H1 (cell line): ENCODE results near the gene TMEM245. TPM values are rescaled to one million over a fixed set of nuclear protein-coding genes. Genes with fewer than 3 reads are reported as not detected.

Experiments used
- CTCF ChIA-PET: fragments of 300-600 bp; sonication (Branson Sonifier 250); formaldehyde crosslinking; loops from one replicate; lab custom pipeline; 2021; ENCODE audit not compliant: partially characterized antibody; lab: Charles Lee
- POLR2A ChIA-PET: fragments of 300-600 bp; sonication (Branson Sonifier 250); formaldehyde crosslinking; loops from one replicate; lab custom pipeline; 2021; ENCODE audit warnings: inconsistent platforms; ENCODE audit not compliant: partially characterized antibody; lab: Charles Lee
- DNase-seq, 2 experiments: peaks; one replicate each; pipeline versions ENCODE4 v3.0.0 to v3.0.0-alpha.2; 2010 to 2022; ENCODE audit warnings: low spot score in 2 of 2, low read depth in 1 of 2, mixed read lengths in 1 of 2
- FAIRE-seq: peaks from 2 replicates; lab custom pipeline; 2011; peaks lifted over from hg19 to GRCh38; lab: Jason Lieb, UNC
- H2AFZ ChIP-seq: 2 replicates; pipeline ENCODE4 v1.8.1; 2012; ENCODE audit warnings: low read length, inconsistent platforms
- H2AK5ac ChIP-seq: 2 replicates; pipeline ENCODE4 v1.6.1; 2013; ENCODE audit warnings: low read depth, low read length
- H2BK120ac ChIP-seq: replicated peaks from 2 replicates; pipeline ENCODE3; 2013; ENCODE audit warnings: low read depth, low read length, inconsistent platforms
- H2BK12ac ChIP-seq: 2 replicates; pipeline ENCODE4 v1.6.1; 2013; ENCODE audit warnings: low read depth, low read length
- H2BK15ac ChIP-seq: 2 replicates; pipeline ENCODE4 v1.6.1; 2013; ENCODE audit warnings: low read length
- H2BK20ac ChIP-seq: 2 replicates; pipeline ENCODE4 v1.6.1; 2013; ENCODE audit warnings: low read length
- H2BK5ac ChIP-seq: 2 replicates; pipeline ENCODE4 v1.6.1; 2013; ENCODE audit warnings: low read depth, low read length
- H3K14ac ChIP-seq: 2 replicates; pipeline ENCODE4 v1.6.1; 2013; ENCODE audit warnings: inconsistent platforms; ENCODE audit not compliant: insufficient read length
- H3K18ac ChIP-seq: 2 replicates; pipeline ENCODE4 v1.6.1; 2013; ENCODE audit warnings: low read length; ENCODE audit errors: extremely low read depth
- H3K23ac ChIP-seq: 2 replicates; pipeline ENCODE4 v1.6.1; 2013; ENCODE audit warnings: inconsistent platforms; ENCODE audit not compliant: insufficient read length
- H3K23me2 ChIP-seq: 2 replicates; pipeline ENCODE4 v1.6.1; 2013; ENCODE audit warnings: low read depth, low read length
- H3K27ac ChIP-seq: 2 replicates; pipeline ENCODE4 v1.6.1; 2011; ENCODE audit warnings: low read depth, low read length, inconsistent platforms
- H3K27me3 ChIP-seq, 4 experiments: replicated peaks in 1 of 4; 1 replicate in 1 of 4; 2 replicates in 3 of 4; pipeline versions ENCODE4 v1.6.1 to v1.8.1; 2011 to 2013; ENCODE audit warnings: low read length in 3 of 4, mild to moderate bottlenecking in 3 of 4, inconsistent platforms in 2 of 4, mixed read lengths in 2 of 4, moderate library complexity in 1 of 4; ENCODE audit not compliant: control insufficient read depth in 3 of 4, insufficient read depth in 3 of 4; ENCODE audit errors: extremely low read depth in 1 of 4
- H3K36me3 ChIP-seq, 4 experiments: 2 replicates each; pipeline versions ENCODE4 v1.6.1 to v1.8.1; 2011 to 2013; ENCODE audit warnings: mild to moderate bottlenecking in 4 of 4, low read length in 3 of 4, moderate library complexity in 2 of 4, control low read depth in 1 of 4, inconsistent platforms in 1 of 4; ENCODE audit not compliant: insufficient read depth in 4 of 4, control insufficient read depth in 2 of 4
- H3K4ac ChIP-seq: replicated peaks from 2 replicates; pipeline ENCODE3; 2013; ENCODE audit warnings: low read length, low read depth, mixed read lengths, inconsistent platforms; ENCODE audit not compliant: insufficient read length
- H3K4me1 ChIP-seq, 4 experiments: replicated peaks in 1 of 4; 1 replicate in 1 of 4; 2 replicates in 3 of 4; pipeline versions ENCODE4 v1.6.1 to v1.8.1; 2011 to 2013; ENCODE audit warnings: low read length in 3 of 4, inconsistent platforms in 2 of 4, mixed read lengths in 1 of 4; ENCODE audit not compliant: insufficient read depth in 4 of 4, control insufficient read depth in 3 of 4
- H3K4me2 ChIP-seq, 2 experiments: 2 replicates each; pipeline versions ENCODE4 v1.6.1 to v1.8.1; 2011 to 2013; ENCODE audit warnings: low read depth in 2 of 2, low read length in 2 of 2, control low read depth in 1 of 2, inconsistent platforms in 1 of 2, mild to moderate bottlenecking in 1 of 2; ENCODE audit not compliant: insufficient read depth in 1 of 2
- H3K4me3 ChIP-seq, 4 experiments: fragments of 200-600, 300-600 bp in 1 of 4; sonication (generic), shearing (Covaris generic), sonication (Bioruptor Twin) in 1 of 4; 2 replicates each; pipeline versions ENCODE4 v1.5.1 to v1.8.1; 2011 to 2016; ENCODE audit warnings: low read length in 4 of 4, low read depth in 3 of 4, control low read depth in 2 of 4, inconsistent platforms in 2 of 4, mild to moderate bottlenecking in 2 of 4, mixed read lengths in 1 of 4, moderate library complexity in 1 of 4; ENCODE audit not compliant: insufficient read depth in 2 of 4; ENCODE audit errors: extremely low read depth in 1 of 4
- H3K56ac ChIP-seq: replicated peaks from 2 replicates; pipeline ENCODE3; 2013; ENCODE audit warnings: low read depth, mild to moderate bottlenecking, mixed read lengths, low read length, inconsistent platforms; ENCODE audit not compliant: insufficient read length
- H3K79me1 ChIP-seq: 2 replicates; pipeline ENCODE4 v1.6.1; 2013; ENCODE audit warnings: low read depth, low read length, control low read depth
- H3K79me2 ChIP-seq, 2 experiments: 2 replicates each; pipeline versions ENCODE4 v1.6.1 to v1.8.1; 2012 to 2013; ENCODE audit warnings: low read length in 2 of 2, mild to moderate bottlenecking in 2 of 2, inconsistent platforms in 1 of 2; ENCODE audit not compliant: insufficient read depth in 2 of 2, control insufficient read depth in 1 of 2
- H3K9ac ChIP-seq, 4 experiments: replicated peaks in 1 of 4; 1 replicate in 1 of 4; 2 replicates in 3 of 4; pipeline versions ENCODE4 v1.6.1 to v1.8.1; 2011 to 2013; ENCODE audit warnings: low read depth in 3 of 4, low read length in 3 of 4, control low read depth in 2 of 4, mild to moderate bottlenecking in 2 of 4, moderate library complexity in 2 of 4, inconsistent platforms in 1 of 4; ENCODE audit errors: extremely low read depth in 1 of 4
- H3K9me3 ChIP-seq, 2 experiments: 2 replicates each; pipeline versions ENCODE4 v1.6.1 to v1.8.1; 2012 to 2013; ENCODE audit warnings: mild to moderate bottlenecking in 2 of 2, moderate library complexity in 2 of 2, control low read depth in 1 of 2, inconsistent platforms in 1 of 2, low read depth in 1 of 2, low read length in 1 of 2, mixed read lengths in 1 of 2; ENCODE audit not compliant: insufficient read depth in 2 of 2
- H4K20me1 ChIP-seq, 2 experiments: replicated peaks in 1 of 2; 2 replicates each; pipeline versions ENCODE3 to v1.8.1; 2011 to 2013; ENCODE audit warnings: inconsistent platforms in 2 of 2, low read length in 2 of 2, mild to moderate bottlenecking in 1 of 2; ENCODE audit not compliant: insufficient read depth in 2 of 2, control insufficient read depth in 1 of 2
- H4K5ac ChIP-seq: 2 replicates; pipeline ENCODE4 v1.6.1; 2013; ENCODE audit warnings: low read length, low read depth, mixed read lengths, inconsistent platforms; ENCODE audit not compliant: insufficient read length
- H4K8ac ChIP-seq: 2 replicates; pipeline ENCODE4 v1.8.0; 2013; ENCODE audit warnings: mild to moderate bottlenecking, moderate library complexity, low read length, inconsistent platforms; ENCODE audit not compliant: insufficient read depth; ENCODE audit errors: extremely low read depth
- H4K91ac ChIP-seq: replicated peaks from 2 replicates; pipeline ENCODE3; 2013; ENCODE audit warnings: low read length, mixed read lengths, inconsistent platforms; ENCODE audit not compliant: insufficient read length
- CBX8 ChIP-seq: fragments of 300-800, 300-1000 bp; sonication (generic); IDR thresholded peaks from 2 replicates; pipeline ENCODE4 v1.7.1; 2016; ENCODE audit warnings: low read depth, low read length, borderline replicate concordance
- CEBPB ChIP-seq: IDR thresholded peaks from 2 replicates; pipeline ENCODE4 v1.6.1; 2012; ENCODE audit warnings: low read depth, low read length
- RBBP5 ChIP-seq: IDR thresholded peaks from 2 replicates; pipeline ENCODE4 v1.7.1; 2012; ENCODE audit warnings: low read depth, mild to moderate bottlenecking, inconsistent platforms, low read length, moderate library complexity, borderline replicate concordance
- RFX5 ChIP-seq: IDR thresholded peaks from 2 replicates; pipeline ENCODE4 v1.6.1; 2011; ENCODE audit warnings: low read depth, low read length, improper control_type of control experiment, borderline replicate concordance
- SP1 ChIP-seq: IDR thresholded peaks from 2 replicates; pipeline ENCODE4 v1.6.1; 2011; ENCODE audit warnings: low read depth, low read length
- WGBS, 2 experiments: shearing (Covaris generic) in 1 of 2; methylation state at CpG; one replicate each; pipeline versions ENCODE4 v1.1.6 to v1.1.7; 2013 to 2015; ENCODE audit warnings: low lambda C conversion rate in 2 of 2, mixed read lengths in 2 of 2, inconsistent platforms in 1 of 2, low coverage in 1 of 2, missing lambda C conversion rate in 1 of 2; ENCODE audit not compliant: insufficient replicate concordance in 2 of 2, insufficient coverage in 1 of 2, insufficient read length in 1 of 2; ENCODE audit errors: extremely low coverage in 1 of 2, missing lambda C conversion rate in 1 of 2; 5-methylcytosine and 5-hydroxymethylcytosine counted together
- polyA plus RNA-seq, 7 experiments: library from polyadenylated mRNA; depleted of rRNA in 3 of 7; stranded (reverse) in 5 of 7; unstranded in 2 of 7; fragments of >200 nt in 5 of 7; fragments of 200-250 nt in 2 of 7; gene quantifications; 1 replicate in 5 of 7; 2 replicates in 1 of 7; 4 replicates in 1 of 7; pipeline versions ENCODE4 v1.2.1 to v1.2.3, GENCODE V29; 2011 to 2013; ENCODE audit warnings: missing spikeins in 2 of 7, mixed read lengths in 2 of 7
- total RNA-seq: library from RNA; stranded (reverse); fragmentation: NEBNext Ultra II Directional; extraction: Animal tissue kit (Norgen Biotek cat#: 25700); gene quantifications from 2 replicates; pipeline ENCODE4 v1.2.1, GENCODE V29; 2021
- TF ChIP-seq, protein P1 (sequence below): IDR thresholded peaks from 2 replicates; pipeline ENCODE4 v1.6.1; 2012; ENCODE audit warnings: inconsistent platforms

Gene TMEM245
- total and polyA plus RNA-seq, 2 of the 8 experiments (the other 6 are each of a cell fraction or from before 2014, with no cell fraction given), result 44.3 to 45.8 TPM

GRCh38 chr9:109083141-109083540 is 36.6 kb downstream of the TMEM245 start:
- no peak for FAIRE-seq
- Histone ChIP-seq H3K9me3 (no peaks in the 10 kb centered on the region), H3K56ac (no peak overlapping the region), H4K20me1 (peaks cover 0 to 2% of the 10 kb centered on the region in 2 experiments), H3K79me2 (no peaks in the 10 kb centered on the region), H3K79me1 (peaks cover 3% of the 10 kb centered on the region), H3K23ac (no peak overlapping the region), H3K4me3 (no peak overlapping the region), H2BK12ac (no peak overlapping the region), H3K14ac (no peak overlapping the region), H2BK20ac (no peak overlapping the region), H2BK120ac (no peak overlapping the region), H2BK15ac (no peak overlapping the region), H2BK5ac (no peak overlapping the region), H3K4me2 (no peak overlapping the region), H3K23me2 (no peaks in the 10 kb centered on the region), H4K5ac (no peak overlapping the region), H3K36me3 (peaks cover 9 to 59% (median 26%) of the 10 kb centered on the region in 4 experiments), H4K8ac (no peak overlapping the region), H3K18ac (no peak overlapping the region), H3K9ac (no peak overlapping the region), H2AFZ (no peak overlapping the region), H3K4ac (no peak overlapping the region), H3K27ac (no peak overlapping the region), H3K4me1 (no peaks in the 10 kb centered on the region), H2AK5ac (no peak overlapping the region), H3K27me3 (no peaks in the 10 kb centered on the region), H4K91ac (no peak overlapping the region)
- ChIA-PET CTCF (no interaction called here), POLR2A (interaction anchor here (1.0 to 1.9 kb wide), 2 partner anchors 9 to 15 kb away, joined by 3 to 7 read pairs; no protein-coding TSS in a partner anchor)
- no peak for DNase-seq
- 93% methylated on average over 7 of the region's 7 CpGs; no CpG with 5 or more reads in 1 of the 2 experiments for WGBS, 2 experiments
- TF ChIP-seq CBX8, result no peak
- no peak for TF ChIP-seq CEBPB
- TF ChIP-seq SP1, result no peak
- no peak for TF ChIP-seq RBBP5
- TF ChIP-seq, protein P1, sequence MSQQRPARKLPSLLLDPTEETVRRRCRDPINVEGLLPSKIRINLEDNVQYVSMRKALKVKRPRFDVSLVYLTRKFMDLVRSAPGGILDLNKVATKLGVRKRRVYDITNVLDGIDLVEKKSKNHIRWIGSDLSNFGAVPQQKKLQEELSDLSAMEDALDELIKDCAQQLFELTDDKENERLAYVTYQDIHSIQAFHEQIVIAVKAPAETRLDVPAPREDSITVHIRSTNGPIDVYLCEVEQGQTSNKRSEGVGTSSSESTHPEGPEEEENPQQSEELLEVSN, result no peak
- no peak for TF ChIP-seq RFX5
